Hematopoietic multipotent progenitor cell treated with erythropoietin and hydrocortisone succinate and interleukin-3 and kit ligand, for 17 days (in vitro differentiated cells): Measurements from ENCODE around the gene TJP1.
"Not testable (repeated sequence)": the region's sequence is repeated elsewhere in the genome, so short reads cannot be mapped to it uniquely, and the experiment has no call there.

Experiments used
- DNase-seq: peaks from one replicate; pipeline ENCODE4 v3.0.0-alpha.2; 2015; ENCODE audit warnings: low spot score

The TJP1 gene

GRCh38 chr15:29699791-29700190, 122.5 kb downstream of the TJP1 start:
- no peak for DNase-seq

- DNase-seq, result no peak
These were observed 124.1 kb downstream of the TJP1 start for GRCh38 chr15:29698030-29698701.

GRCh38 chr15:29696950-29697738, 125.1 kb downstream of the TJP1 start:
- DNase-seq, result no peak

- not testable (repeated sequence) for DNase-seq
These were observed 125.8 kb downstream of the TJP1 start for GRCh38 chr15:29696506-29696905.

GRCh38 chr15:29695489-29696167, 126.6 kb downstream of the TJP1 start:
- no peak for DNase-seq

- no peak for DNase-seq
These were observed 129.0 kb downstream of the TJP1 start for GRCh38 chr15:29693225-29693624.

- no peak for DNase-seq
These were observed 129.7 kb downstream of the TJP1 start for GRCh38 chr15:29692527-29692926.

GRCh38 chr15:29690765-29691475, 131.3 kb downstream of the TJP1 start:
- no peak for DNase-seq

GRCh38 chr15:29689287-29689986, 132.8 kb downstream of the TJP1 start:
- no peak for DNase-seq

GRCh38 chr15:29688506-29689286, 133.6 kb downstream of the TJP1 start:
- no peak for DNase-seq

GRCh38 chr15:29687939-29688505, 134.2 kb downstream of the TJP1 start:
- DNase-seq, result no peak

GRCh38 chr15:29687204-29687815, 135.0 kb downstream of the TJP1 start:
- no peak for DNase-seq

GRCh38 chr15:29686445-29687203, 135.6 kb downstream of the TJP1 start:
- no peak for DNase-seq

GRCh38 chr15:29686079-29686425, 136.2 kb downstream of the TJP1 start:
- no peak for DNase-seq

GRCh38 chr15:29685156-29686078, 136.9 kb downstream of the TJP1 start:
- no peak for DNase-seq

- no peak for DNase-seq
These were observed 139.5 kb downstream of the TJP1 start for GRCh38 chr15:29682781-29683180.

GRCh38 chr15:29682361-29682760, 139.9 kb downstream of the TJP1 start:
- DNase-seq, result no peak

GRCh38 chr15:29681946-29682345, 140.3 kb downstream of the TJP1 start:
- DNase-seq, result no peak
